Activated CD8-positive, alpha-beta memory T cell treated with anti-CD3 and anti-CD28 coated beads, Interleukin-2, amount 50 U/mL, for 4 hours (primary cell): Measurements from ENCODE around the gene SMAD3.

Experiments
- DNase-seq: peaks from one replicate; pipeline ENCODE4 v3.0.0-alpha.2; 2020

SMAD3 gene

GRCh38 chr15:67186226-67186649 is 120.8 kb downstream of the SMAD3 start:
- DNase-seq = no peak

DNA sequence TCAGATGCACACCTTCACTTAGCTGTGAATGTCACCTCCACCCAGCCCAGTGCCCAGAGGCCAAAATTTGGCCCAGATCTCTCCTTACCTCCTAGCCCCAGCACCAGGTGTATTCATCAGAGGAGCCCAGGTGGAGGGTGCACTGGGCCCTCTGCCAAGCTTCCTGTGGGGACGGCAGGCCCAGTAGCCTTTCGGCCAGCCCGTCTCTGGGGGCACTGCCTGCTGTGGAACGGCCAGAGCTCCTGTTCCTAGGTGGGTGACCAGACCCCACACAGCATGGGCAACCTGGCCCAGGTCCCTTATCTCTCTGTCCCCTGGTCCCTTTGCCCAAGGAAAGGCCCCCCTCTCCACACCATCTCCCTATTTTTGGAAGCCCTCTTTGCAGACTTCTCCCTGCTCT is 121.3 kb downstream of the SMAD3 start:
- DNase-seq = no peak

GRCh38 chr15:67187351-67187854 is 122.0 kb downstream of the SMAD3 start:
- DNase-seq = no peak

- DNase-seq = no peak
These were observed 123.3 kb downstream of the SMAD3 start for GRCh38 chr15:67188551-67189218.

DNA sequence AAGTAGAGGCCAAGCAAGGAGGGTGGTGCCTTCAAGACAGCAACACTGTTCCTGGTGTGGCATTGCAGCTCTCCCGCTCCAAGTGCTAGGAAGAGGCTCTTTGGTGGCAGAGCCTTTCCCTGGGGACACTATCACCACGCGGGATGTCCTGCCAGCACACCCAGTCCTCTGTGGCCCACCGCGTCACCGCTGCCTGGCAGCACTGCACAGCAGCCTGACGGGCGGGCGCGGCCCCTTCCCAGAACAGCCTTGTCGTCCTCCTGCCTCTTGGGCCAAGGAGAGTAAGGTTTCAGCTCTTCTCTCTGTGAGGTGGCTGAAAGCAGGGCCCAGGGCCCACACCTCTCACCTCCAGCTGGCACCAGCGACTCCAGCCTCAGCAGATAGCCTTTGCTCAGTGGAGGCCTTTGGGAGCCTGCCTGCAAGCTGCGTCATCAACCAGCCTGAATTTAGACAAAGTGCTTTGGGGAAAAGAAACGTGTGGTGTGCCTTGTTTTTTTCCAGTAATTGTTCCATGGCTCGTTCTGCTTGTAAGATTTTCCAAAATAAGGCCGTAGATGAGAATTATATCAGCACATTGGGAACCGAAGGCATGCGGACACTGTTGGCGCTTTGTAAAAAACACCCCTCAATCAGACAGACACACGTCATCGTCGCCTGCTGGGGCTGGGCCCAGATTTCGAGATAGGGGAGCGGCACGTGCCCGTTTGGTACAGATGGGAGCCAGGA is 124.1 kb downstream of the SMAD3 start:
- DNase-seq = no peak

DNA sequence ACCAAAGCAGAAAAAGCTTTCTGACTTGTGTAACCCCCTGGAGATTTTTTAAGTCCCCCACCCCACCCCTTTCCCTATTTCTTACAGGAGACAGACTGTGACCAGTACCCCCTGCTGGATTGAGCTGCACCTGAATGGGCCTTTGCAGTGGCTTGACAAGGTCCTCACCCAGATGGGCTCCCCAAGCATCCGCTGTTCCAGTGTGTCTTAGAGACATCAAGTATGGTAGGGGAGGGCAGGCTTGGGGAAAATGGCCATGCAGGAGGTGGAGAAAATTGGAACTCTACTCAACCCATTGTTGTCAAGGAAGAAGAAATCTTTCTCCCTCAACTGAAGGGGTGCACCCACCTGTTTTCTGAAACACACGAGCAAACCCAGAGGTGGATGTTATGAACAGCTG is 124.9 kb downstream of the SMAD3 start:
- no peak for DNase-seq

- DNase-seq = no peak
These were observed 125.4 kb downstream of the SMAD3 start for GRCh38 chr15:67190813-67191212.

- DNase-seq = no peak
These were observed 126.9 kb downstream of the SMAD3 start for GRCh38 chr15:67192185-67192820.

GRCh38 chr15:67193223-67193990 is 128.0 kb downstream of the SMAD3 start:
- DNase-seq = no peak

- no peak for DNase-seq
These were observed 129.0 kb downstream of the SMAD3 start for GRCh38 chr15:67194171-67195114.

- DNase-seq = no peak
These were observed 129.9 kb downstream of the SMAD3 start for GRCh38 chr15:67195305-67195704.

- no peak for DNase-seq
These were observed 130.8 kb downstream of the SMAD3 start for GRCh38 chr15:67196222-67196621.

DNA sequence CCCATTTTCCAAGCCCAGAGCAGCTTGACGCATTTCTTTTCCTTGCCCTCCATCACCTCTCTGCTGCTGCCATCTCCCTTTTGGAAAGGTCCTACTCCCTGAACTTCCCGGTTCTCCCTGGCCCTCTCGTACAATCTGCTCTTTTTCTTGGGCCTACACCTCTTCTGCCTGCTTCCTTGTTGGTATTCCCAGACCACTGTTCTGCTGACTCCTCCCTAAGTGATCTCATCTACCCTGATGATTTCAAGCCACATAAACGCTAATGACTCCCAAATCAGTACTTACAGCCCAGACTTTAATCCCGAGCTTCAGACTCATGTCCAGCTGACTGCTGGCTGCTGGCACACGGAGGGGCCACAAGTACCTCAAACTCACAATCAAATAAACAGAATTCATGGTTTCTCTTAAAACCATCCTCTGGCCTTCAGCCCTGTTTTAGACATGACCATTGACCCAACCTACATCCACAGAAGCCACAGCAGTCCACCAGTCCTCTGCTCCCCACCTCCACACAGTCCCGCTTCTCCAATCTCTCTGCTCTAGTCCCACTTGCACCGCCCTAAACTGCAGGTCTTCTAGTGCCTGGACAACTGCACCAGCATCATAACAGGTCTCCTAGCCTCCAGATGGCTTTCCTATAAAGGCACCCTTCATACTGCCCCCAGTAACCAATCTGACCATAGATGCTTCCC is 131.4 kb downstream of the SMAD3 start:
- no peak for DNase-seq

DNA sequence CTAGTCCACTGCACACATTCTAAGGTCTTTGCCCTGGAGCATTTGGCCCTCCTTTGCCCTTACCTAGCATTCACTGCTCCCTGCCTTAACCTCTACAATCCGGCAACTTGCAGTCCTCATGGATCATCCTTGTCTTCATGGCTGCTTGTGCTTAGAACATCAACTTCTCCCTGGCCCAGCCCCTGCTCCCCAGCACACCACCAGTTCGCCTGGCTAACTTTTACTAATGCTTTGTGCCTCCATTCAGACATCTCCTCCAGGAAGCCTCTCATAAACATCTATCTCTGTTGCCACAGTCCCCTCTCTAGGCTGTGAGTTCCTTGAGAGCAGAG is 131.9 kb downstream of the SMAD3 start:
- DNase-seq = no peak

GRCh38 chr15:67198157-67198754 is 132.9 kb downstream of the SMAD3 start:
- no peak for DNase-seq

- DNase-seq = no peak
These were observed 134.0 kb downstream of the SMAD3 start for GRCh38 chr15:67199391-67199790.

- no peak for DNase-seq
These were observed 134.7 kb downstream of the SMAD3 start for GRCh38 chr15:67199881-67200763.

DNA sequence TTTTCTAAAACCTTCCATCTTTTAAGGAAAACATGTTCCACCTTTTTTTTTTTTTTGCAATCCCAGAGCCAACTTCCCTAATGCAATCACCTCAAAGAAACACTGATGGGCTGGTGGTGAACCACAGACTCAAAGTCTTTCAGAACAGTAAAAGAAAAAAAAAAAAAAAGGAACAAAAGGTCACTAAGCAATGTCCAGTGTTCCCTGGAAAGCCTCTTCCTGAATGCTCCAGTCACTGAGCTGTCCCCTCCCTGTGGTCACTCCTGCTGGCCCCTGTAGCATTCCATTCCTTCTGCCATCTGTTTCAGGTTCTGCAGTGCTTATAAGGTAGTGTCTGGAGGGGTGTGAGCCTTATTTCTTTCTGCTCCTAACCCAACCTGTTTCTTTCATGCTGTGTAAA is 135.7 kb downstream of the SMAD3 start:
- no peak for DNase-seq

- no peak for DNase-seq
These were observed 136.7 kb downstream of the SMAD3 start for GRCh38 chr15:67202091-67202490.

- DNase-seq = no peak
These were observed 137.6 kb downstream of the SMAD3 start for GRCh38 chr15:67202991-67203390.
